HG03108 (cell line): Measurements from ENCODE around the gene C14orf132.

Source experiments
- ATAC-seq: cut with Tn5 transposase; IDR thresholded peaks from one replicate; pipeline ENCODE4 v1.9.1; 2021; ENCODE audit warnings: moderate library complexity; ENCODE audit not compliant: unreplicated experiment

C14orf132 gene

DNA sequence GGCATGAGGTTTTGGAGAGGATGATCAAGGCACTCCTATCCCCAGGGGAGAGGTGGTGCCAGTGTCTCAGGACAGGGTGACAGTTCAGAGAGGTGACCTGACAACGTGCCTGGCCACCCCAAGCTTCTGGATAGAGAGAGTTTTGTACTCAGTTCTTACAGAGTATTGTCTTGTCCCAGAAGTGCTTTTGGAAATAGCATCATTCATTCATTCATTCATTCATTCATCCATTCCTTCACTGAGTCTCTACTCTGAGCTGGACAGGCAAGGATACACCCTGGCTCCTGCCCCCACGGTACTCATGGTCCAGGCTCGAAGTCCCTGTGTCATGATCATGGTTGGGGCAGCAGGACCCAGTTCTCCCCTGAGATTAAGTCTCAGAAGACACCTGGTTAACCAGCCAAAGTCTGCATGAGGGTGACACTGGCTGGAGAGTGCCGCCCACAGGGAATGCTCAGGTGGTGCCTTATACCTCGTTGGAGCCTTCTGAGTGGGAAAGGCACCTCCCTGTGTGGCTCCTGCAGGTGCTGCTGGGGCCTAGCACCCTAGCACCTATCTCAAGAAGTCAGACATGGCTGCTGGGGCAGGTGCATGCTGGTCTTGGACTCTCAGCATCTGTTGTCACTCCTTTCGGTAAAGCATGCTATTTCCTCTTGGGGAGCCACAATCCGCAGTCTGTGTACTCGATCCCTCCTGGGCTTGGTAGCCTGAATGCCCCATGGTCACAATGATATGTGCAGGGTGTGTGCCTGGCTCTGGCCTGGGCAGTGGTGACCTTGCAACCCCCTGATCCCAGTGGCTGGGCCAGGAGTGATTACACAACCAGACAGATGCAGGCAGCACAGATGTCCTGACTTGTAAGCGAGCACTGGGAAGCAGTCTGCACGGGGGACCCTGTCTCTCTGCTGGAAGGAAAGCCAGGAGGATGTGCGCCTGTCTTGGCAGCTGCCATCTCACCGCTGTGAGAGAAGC, 57.8 kb downstream of the C14orf132 start:
- ATAC-seq = no peak

- no peak for ATAC-seq
These were observed 58.6 kb downstream of the C14orf132 start for GRCh38 chr14:96097752-96098151.

GRCh38 chr14:96098309-96098998, 59.3 kb downstream of the C14orf132 start:
- ATAC-seq = no peak

DNA sequence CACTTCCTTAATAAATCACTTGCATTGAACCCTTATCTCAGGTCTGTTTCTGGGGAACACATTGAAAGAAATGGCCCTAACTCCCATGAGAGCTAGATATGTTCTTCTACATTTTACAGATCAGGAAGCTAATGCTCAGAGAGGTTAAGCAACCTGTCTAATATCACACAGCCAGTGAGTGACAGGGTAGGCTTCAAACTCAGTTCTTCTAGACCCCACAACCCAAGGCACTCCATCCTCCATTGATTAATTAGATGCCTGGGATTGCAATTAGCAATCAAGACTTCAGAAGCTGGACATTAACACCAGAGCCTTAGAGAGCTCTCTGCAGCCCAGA, 59.8 kb downstream of the C14orf132 start:
- no peak for ATAC-seq

GRCh38 chr14:96100161-96101064, 61.3 kb downstream of the C14orf132 start:
- no peak for ATAC-seq

GRCh38 chr14:96102081-96102856, 63.1 kb downstream of the C14orf132 start:
- ATAC-seq = no peak

GRCh38 chr14:96103075-96103474, 63.9 kb downstream of the C14orf132 start:
- ATAC-seq = no peak

GRCh38 chr14:96103560-96104460, 64.6 kb downstream of the C14orf132 start:
- no peak for ATAC-seq

GRCh38 chr14:96104469-96105057, 65.4 kb downstream of the C14orf132 start:
- ATAC-seq = no peak

DNA sequence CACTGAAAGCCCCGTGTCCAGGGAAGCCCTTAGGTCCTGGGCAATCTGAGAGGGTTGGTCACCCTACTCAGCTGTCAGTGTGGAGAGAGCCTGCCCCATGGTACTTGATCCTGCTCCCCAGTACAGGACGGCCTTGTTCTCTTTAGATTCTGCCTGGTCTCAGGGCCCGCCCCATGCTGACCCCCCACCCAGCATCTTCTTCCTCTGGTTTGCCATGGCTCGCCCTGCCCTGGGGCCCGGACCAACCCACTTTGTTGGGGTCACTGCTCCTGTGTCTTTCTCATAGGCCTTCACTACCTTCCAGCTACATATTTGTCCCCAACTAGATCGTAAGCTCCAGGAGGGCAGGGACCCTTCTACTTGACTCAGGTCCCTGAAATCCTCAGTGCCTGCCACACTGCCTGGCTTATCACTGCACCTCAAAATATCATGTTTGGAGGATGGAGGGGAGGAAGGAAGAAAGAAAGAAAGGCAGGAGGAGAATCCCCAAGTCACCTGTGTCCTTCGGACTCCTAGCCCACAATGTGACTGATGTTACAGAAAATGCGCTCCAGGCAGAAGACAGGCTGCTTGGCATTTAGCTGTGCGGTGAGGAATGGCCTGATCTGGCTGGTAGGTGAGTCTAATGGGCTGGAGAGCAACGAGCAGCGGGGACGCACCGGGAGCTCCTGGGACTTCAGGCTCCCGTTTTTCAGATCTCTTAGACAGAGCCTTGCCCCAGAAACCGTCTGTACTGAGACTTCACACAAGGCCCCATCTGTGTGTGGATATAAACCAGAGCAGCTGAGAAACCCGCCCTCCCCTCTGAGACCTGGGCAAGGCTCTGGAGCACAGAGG, 66.1 kb downstream of the C14orf132 start:
- no peak for ATAC-seq

- ATAC-seq = no peak
These were observed 66.8 kb downstream of the C14orf132 start for GRCh38 chr14:96105926-96106441.

DNA sequence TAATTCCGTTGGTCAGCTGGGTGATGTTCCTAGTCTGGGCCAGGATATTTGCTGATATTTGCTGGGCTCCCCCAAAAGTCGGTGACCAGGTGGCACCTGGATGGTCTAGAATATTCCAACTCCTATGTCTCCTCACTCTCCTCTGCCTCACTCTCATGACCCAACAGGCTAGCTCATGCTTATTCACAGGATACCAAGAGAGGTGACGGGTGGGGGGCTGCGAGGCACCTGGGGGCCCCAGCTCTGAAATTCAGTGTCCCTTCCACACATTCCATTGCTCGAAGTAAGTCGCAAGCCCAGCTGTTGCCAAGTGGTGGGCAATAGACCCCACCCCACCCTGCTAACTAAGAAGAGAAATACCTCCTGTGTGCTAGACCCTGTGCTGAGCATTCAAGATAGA, 67.7 kb downstream of the C14orf132 start:
- ATAC-seq = no peak

DNA sequence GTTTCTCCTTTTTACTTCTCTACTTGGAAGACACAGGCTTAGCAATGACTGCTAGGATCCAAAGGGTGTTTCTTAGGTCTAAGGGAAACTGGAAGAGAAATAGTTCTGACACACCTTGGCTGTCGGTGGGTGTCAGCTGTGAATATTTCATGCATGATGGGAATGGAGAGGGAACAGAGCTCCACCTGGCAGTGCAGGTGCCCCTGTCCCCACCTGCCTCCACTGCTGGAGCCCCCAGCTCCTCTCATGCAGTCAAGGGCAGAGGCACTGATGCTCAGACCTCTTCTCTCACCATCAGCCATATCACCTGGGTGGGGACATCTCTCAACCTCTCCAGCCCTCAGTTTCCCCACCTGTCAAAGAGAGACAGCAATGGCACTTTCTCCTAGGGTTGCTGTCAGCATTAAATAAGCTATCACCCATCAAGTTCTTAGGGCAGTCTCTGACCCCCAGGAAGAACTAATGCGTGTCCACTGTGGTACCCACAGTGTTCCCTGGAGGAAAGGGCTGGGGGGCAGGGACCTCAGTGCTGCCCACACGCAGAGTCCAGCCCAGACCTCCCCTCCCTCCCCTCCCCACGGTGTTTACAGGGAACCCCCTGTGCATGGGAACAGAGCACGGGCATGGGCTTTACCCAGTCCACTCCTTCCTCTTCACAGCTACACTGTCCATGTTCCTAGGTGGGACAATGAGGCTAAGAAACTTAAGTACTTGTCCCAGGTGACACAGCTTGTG, 69.1 kb downstream of the C14orf132 start:
- no peak for ATAC-seq

- no peak for ATAC-seq
These were observed 69.7 kb downstream of the C14orf132 start for GRCh38 chr14:96108911-96109310.

GRCh38 chr14:96109596-96110355, 70.6 kb downstream of the C14orf132 start:
- ATAC-seq = no peak

GRCh38 chr14:96112032-96112431, 72.9 kb downstream of the C14orf132 start:
- ATAC-seq = no peak
